PC-3 (cell line): ENCODE measurements around the gene CERT1.

ENCODE experiments used
- CTCF ChIP-seq: fragments of 300-600 bp; sonication (generic); conservative IDR thresholded peaks from 2 replicates; pipeline ENCODE4 v1.5.1; 2017; ENCODE audit warnings: antibody characterized with exemption, low read depth, mild to moderate bottlenecking, low read length
- EZH2 ChIP-seq: fragments of 300-600 bp; sonication (generic); IDR thresholded peaks from one replicate; pipeline ENCODE4 v1.6.1; 2017; ENCODE audit warnings: antibody characterized with exemption, mild to moderate bottlenecking, low read length; ENCODE audit not compliant: unreplicated experiment

GRCh38 chr5:75439276-75439675 is 72.2 kb downstream of the CERT1 start:
- TF ChIP-seq EZH2 (no peak), CTCF (no peak)
